Measurements from ENCODE around the gene ATN1. TPM values are rescaled to one million over a fixed set of nuclear protein-coding genes. Genes with fewer than 3 reads are reported as not detected.

ATN1 gene
- total RNA-seq, 4 donors from 2014 or later = 53.3 to 100 (median 84.9) TPM

DNA sequence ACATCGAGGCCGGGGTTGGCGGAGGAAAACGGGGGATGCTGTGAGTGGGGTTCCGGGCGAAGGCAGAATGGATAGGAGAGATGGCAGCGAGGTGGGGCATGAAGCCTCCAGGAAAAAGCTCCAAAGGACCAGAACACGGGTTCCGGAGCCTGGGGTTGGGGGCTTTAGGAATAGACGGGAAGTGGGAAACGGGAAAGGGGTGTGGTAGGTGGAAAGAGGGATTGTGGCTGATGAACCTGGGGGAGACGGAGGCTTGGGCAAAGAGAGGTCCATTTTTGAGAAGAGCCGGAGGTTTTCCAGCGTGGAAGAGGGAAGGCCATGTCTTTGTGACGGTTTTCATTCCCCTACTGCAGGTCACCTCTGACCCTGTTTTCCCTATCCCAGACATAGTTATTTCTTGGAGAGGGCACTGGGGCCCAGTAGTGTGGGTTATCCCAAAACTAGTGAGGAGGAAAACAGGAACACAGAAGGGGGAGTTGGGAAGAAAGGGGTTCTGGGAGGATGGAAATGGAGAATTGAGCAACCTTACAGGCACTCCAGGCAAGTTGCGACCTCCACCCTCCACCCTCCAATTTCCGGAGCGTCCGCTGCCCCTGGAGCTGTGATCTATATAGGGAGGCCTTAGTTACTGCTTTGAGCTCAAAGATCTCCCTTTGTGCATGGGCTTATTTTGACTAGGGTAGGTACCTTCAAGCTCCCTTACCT, 1.1 kb downstream of the ATN1 start:
- H3K9me3 ChIP-seq = no peaks in the 10 kb centered on the region
- H3K36me3 ChIP-seq = peaks cover 2% of the 10 kb centered on the region in 2 donors
- 5 to 8% methylated on average over 19 of the region's 19 CpGs for WGBS, 2 donors
- TF ChIP-seq, protein P1, sequence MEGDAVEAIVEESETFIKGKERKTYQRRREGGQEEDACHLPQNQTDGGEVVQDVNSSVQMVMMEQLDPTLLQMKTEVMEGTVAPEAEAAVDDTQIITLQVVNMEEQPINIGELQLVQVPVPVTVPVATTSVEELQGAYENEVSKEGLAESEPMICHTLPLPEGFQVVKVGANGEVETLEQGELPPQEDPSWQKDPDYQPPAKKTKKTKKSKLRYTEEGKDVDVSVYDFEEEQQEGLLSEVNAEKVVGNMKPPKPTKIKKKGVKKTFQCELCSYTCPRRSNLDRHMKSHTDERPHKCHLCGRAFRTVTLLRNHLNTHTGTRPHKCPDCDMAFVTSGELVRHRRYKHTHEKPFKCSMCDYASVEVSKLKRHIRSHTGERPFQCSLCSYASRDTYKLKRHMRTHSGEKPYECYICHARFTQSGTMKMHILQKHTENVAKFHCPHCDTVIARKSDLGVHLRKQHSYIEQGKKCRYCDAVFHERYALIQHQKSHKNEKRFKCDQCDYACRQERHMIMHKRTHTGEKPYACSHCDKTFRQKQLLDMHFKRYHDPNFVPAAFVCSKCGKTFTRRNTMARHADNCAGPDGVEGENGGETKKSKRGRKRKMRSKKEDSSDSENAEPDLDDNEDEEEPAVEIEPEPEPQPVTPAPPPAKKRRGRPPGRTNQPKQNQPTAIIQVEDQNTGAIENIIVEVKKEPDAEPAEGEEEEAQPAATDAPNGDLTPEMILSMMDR (IDR thresholded peaks at IDR 0.05) = no peak
- no peak for TF ChIP-seq POLR2A (IDR thresholded peaks at IDR 0.05)
- H3K27me3 ChIP-seq = no peaks in the 10 kb centered on the region
- no peak for DNase-seq
- peak overlapping the region; percentile 54 to 97 (median 79) for H3K4me3 ChIP-seq (replicated peaks in 1 of 3)
- peak overlapping the region; percentile 97 to 98 (median 97) for H3K27ac ChIP-seq
- intact Hi-C loops (cut with DNase I) = no loop called here
- H3K4me1 ChIP-seq = peaks cover 42 to 64% of the 10 kb centered on the region in 2 donors

DNA sequence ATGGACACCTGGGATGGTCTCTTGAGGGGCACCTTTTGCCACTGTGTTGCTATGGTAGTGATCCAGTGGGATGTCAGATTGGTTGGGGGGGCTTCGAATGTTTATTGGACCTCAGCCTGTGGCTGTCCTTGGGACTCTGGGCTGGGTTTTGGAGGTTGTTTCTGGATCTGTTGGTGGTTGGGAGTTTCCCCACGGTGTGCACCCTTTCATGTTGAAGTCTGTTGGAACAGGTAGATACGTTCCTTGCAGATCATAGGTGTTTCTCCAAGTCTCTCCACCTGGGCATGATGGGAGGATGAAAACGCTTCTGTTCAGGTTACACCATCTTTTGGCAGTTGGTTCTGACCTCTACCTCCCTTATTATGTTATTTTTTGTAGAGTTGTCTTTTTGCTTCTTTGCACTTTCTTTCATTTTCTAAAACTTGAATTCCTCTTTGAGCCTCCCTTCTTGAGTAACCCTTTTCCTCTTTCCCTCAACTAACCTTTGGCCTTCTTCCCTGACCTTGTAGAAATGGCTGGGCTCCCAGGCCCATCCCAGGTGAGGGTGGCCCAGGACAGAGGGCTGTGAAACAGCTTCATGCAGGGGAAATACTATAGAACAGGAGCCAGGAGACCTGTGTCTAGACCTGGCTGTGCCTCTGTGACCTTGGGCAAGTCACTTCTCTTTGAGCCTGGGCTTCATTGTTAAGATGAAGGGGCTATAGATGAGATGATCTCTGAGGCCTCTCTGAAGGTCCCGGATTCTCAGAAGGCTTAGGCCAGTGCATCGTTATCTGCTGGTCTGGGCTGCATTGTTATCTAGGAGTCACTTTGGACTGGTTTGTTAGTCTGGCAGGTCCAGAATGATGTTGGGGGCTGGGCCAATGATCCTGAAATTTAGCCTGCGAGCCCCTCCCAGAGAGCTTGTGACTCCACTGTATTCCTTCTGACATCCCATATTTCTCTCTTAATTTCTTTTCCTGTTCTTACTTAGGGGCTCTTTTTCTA, 2.0 kb downstream of the ATN1 start:
- no peaks in the 10 kb centered on the region for H3K9me3 ChIP-seq
- H3K4me3 ChIP-seq (replicated peaks in 1 of 3) = peak overlapping the region; percentile 54 to 97 (median 79)
- peak overlapping the region; percentile 97 to 98 (median 97) for H3K27ac ChIP-seq
- WGBS, 2 donors = 43 to 44% methylated on average over 6 to 7 of the region's 7 CpGs
- peaks cover 10 to 11% of the 10 kb centered on the region in 2 donors for H3K36me3 ChIP-seq
- intact Hi-C loops (cut with DNase I) = no loop called here
- H3K4me1 ChIP-seq = peaks cover 38 to 58% of the 10 kb centered on the region in 2 donors
- no peaks in the 10 kb centered on the region for H3K27me3 ChIP-seq
- DNase-seq = no peak
- TF ChIP-seq, protein P1 (IDR thresholded peaks at IDR 0.05) = no peak
- TF ChIP-seq POLR2A (IDR thresholded peaks at IDR 0.05) = no peak

DNA sequence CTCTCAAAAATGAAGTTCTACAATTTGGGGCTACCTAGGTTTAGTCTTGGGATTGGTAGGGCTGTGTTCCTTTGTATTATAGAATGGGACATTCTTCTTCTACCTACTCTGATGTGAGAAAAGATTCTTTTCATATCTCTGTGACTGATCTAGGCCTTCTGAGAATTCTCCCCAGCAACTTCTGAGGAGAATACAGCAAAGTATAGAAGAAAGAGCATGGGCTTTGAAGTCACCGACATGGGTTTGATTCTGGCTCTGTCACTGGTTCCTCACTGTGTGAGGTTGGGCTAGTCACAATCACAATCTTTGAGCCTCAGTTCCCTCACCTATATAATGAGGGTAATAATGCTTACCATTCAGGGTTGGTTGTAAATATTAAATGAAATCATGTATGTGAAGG, 5.0 kb downstream of the ATN1 start:
- H3K4me1 ChIP-seq = peaks cover 28 to 51% of the 10 kb centered on the region in 2 donors
- intact Hi-C loops (cut with DNase I) = no loop called here
- no peaks in the 10 kb centered on the region for H3K27me3 ChIP-seq
- H3K9me3 ChIP-seq = no peaks in the 10 kb centered on the region
- H3K36me3 ChIP-seq = peaks cover 23% of the 10 kb centered on the region in 2 donors
- WGBS, 2 donors = 45 to 73% methylated on average over 1 of the region's 1 CpG
- H3K4me3 ChIP-seq (replicated peaks in 1 of 3) = no peak overlapping the region
- no peak for DNase-seq
- TF ChIP-seq, protein P1 (IDR thresholded peaks at IDR 0.05) = no peak
- TF ChIP-seq POLR2A (IDR thresholded peaks at IDR 0.05) = no peak
- peak overlapping the region in 2 of 3 donors; percentile 1 to 75 for H3K27ac ChIP-seq

DNA sequence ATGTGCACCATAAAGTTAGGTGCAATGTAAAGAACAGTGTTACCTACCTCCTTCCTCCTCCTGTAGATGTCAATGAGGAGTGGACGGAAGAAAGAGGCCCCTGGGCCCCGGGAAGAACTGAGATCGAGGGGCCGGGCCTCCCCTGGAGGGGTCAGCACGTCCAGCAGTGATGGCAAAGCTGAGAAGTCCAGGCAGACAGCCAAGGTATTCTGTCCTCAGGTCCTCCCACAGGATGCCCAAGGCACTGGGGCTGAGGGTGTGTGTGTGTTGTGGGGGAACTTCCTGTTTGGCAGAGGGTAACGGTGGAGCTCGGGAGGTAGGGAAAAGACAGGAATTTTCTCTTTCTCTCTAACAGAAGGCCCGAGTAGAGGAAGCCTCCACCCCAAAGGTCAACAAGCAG, 6.4 kb downstream of the ATN1 start:
- no peak for DNase-seq
- Histone ChIP-seq H3K4me1 (peaks cover 35 to 61% of the 10 kb centered on the region in 2 donors), H3K4me3 (replicated peaks in 1 of 3) (no peak overlapping the region)

More for the DNA sequence above, 6.4 kb downstream of the ATN1 start:
- Histone ChIP-seq H3K9me3 (no peaks in the 10 kb centered on the region), H3K27me3 (no peaks in the 10 kb centered on the region), H3K27ac (peak overlapping the region; percentile 33 to 75 (median 40)), H3K36me3 (peaks cover 23% of the 10 kb centered on the region in 2 donors)
- WGBS, 2 donors = 44 to 46% methylated on average over 8 of the region's 8 CpGs
- TF ChIP-seq, protein P1 (IDR thresholded peaks at IDR 0.05) = no peak
- TF ChIP-seq POLR2A (IDR thresholded peaks at IDR 0.05) = no peak
- intact Hi-C loops (cut with DNase I) = no loop called here
